ACC112 (cell line): ENCODE results near the gene CCNQ.

ENCODE experiments used
- H2AFZ ChIP-seq: fragments of 200-600 bp; sonication (generic); one replicate; pipeline ENCODE4 v1.6.0; 2017; ENCODE audit warnings: antibody characterized with exemption, low read length; ENCODE audit not compliant: unreplicated experiment
- H3K27ac ChIP-seq: fragments of 200-600 bp; sonication (generic); 2 replicates; pipeline ENCODE4 v1.5.1; 2014; ENCODE audit warnings: low read depth, mild to moderate bottlenecking, antibody characterized with exemption, low read length, moderate library complexity
- H3K27me3 ChIP-seq: fragments of 200-600 bp; sonication (generic); 2 replicates; pipeline ENCODE4 v1.6.1; 2014; ENCODE audit warnings: mild to moderate bottlenecking, antibody characterized with exemption, low read length, moderate library complexity, mixed read lengths; ENCODE audit not compliant: insufficient read depth
- H3K36me3 ChIP-seq: fragments of 200-600 bp; sonication (generic); 2 replicates; pipeline ENCODE4 v1.6.1; 2016; ENCODE audit warnings: mild to moderate bottlenecking, antibody characterized with exemption, low read length, moderate library complexity, mixed read lengths; ENCODE audit not compliant: insufficient read depth
- H3K4me1 ChIP-seq: fragments of 200-600 bp; sonication (generic); one replicate; pipeline ENCODE4 v1.6.1; 2016; ENCODE audit warnings: low read length, mixed read lengths; ENCODE audit not compliant: insufficient read depth, unreplicated experiment, control insufficient read depth
- H3K4me3 ChIP-seq: fragments of 200-600 bp; sonication (generic); 2 replicates; pipeline ENCODE4 v1.5.1; 2014; ENCODE audit warnings: mild to moderate bottlenecking, low read depth, low read length
- H3K79me2 ChIP-seq: fragments of 200-600 bp; sonication (generic); one replicate; pipeline ENCODE4 v1.6.0; 2016; ENCODE audit warnings: low read length; ENCODE audit not compliant: control insufficient read depth, unreplicated experiment, insufficient read depth

CCNQ gene

DNA sequence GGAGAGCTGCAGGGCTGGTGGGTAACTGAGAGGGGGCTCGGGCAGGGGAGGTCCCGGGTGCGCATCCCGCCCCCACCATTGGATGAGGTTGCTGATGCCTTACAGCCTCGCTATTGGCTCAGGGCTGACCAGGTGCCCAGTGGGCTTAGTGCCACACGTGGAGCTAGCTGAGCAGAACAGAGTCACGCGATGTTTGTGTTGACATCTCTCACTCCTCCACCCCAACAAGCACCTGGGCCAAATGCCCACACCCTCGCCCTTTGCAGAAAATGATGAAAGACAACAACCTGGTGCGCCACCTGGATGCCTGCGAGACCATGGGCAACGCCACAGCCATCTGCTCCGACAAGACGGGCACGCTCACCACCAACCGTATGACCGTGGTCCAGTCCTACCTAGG is 49.7 kb downstream of the CCNQ start:
- Histone ChIP-seq H3K4me1 (peaks cover 5% of the 10 kb centered on the region), H2AFZ (no peak overlapping the region), H3K27me3 (no peaks in the 10 kb centered on the region), H3K79me2 (no peaks in the 10 kb centered on the region), H3K27ac (no peak overlapping the region), H3K36me3 (no peaks in the 10 kb centered on the region), H3K4me3 (no peak overlapping the region)

DNA sequence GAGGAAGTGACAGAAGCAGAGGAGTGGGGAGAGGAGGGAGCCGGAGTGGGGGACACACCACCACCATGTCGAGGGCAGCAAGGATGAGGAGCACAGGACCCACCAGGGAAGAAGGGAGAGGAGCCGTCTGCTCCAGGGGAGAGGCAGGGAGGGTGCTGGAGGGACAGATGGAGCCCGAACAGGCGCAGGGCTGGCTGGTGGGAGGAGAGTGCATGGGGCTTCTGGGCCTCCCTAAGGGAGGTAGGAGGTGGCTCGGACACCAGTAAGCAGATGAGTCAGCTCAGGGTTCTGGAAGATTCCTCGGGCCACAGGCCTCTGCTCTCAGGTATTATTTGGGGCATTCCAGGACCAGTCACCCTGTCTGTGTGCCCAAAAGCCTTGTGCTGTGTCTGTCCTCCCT is 51.7 kb downstream of the CCNQ start:
- H3K4me1 ChIP-seq, result peaks cover 5% of the 10 kb centered on the region
- no peaks in the 10 kb centered on the region for H3K27me3 ChIP-seq
- no peak overlapping the region for H3K4me3 ChIP-seq
- H3K79me2 ChIP-seq, result no peaks in the 10 kb centered on the region
- H2AFZ ChIP-seq, result no peak overlapping the region
- H3K27ac ChIP-seq, result no peak overlapping the region
- no peaks in the 10 kb centered on the region for H3K36me3 ChIP-seq

DNA sequence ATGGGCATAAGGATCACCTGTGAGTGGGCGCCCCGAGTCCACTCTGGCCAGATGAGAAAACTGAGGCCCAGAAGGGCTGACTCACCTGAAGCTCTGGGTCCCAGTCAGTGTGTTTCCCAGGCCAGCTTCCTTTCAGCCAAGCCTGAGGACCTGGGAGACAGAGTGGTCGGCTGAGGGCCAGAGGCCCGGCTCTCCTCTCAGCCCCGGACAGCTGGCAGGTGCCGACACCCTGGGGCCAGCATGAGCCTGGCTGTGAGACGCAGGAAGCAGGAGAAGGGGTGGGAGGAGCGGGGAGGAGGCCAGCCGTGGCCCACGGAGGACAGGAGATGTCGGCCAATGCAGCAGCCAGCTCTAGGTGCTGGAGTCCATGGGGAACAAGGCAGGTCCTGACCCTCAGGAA is 52.6 kb downstream of the CCNQ start:
- Histone ChIP-seq H3K4me3 (no peak overlapping the region), H3K79me2 (no peaks in the 10 kb centered on the region), H3K36me3 (no peaks in the 10 kb centered on the region), H3K27ac (no peak overlapping the region), H3K27me3 (no peaks in the 10 kb centered on the region), H2AFZ (no peak overlapping the region), H3K4me1 (peaks cover 3% of the 10 kb centered on the region)

DNA sequence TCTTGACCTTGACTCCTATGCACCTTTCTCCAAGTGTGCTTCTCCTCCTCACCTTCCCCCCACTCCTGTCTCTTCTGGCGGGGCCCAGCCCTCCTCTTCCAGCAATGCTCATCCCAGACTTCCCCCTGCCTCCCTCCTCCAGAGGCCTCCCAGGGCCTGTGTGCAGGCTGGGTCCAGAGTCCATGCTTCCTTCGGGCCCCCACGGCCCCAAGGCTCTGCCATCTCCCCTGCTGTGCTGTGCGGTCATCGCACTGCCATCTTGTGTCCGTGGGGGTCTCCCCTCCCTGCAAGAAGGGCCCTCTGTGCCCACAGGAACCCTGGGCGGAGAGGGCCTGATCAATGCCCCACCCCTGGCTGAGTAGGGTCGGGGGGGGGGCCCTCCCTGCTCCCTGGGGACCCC is 54.2 kb downstream of the CCNQ start:
- Histone ChIP-seq H3K4me3 (no peak overlapping the region), H3K36me3 (no peaks in the 10 kb centered on the region), H2AFZ (no peak overlapping the region), H3K79me2 (no peaks in the 10 kb centered on the region), H3K4me1 (no peaks in the 10 kb centered on the region), H3K27me3 (no peaks in the 10 kb centered on the region), H3K27ac (no peak overlapping the region)

DNA sequence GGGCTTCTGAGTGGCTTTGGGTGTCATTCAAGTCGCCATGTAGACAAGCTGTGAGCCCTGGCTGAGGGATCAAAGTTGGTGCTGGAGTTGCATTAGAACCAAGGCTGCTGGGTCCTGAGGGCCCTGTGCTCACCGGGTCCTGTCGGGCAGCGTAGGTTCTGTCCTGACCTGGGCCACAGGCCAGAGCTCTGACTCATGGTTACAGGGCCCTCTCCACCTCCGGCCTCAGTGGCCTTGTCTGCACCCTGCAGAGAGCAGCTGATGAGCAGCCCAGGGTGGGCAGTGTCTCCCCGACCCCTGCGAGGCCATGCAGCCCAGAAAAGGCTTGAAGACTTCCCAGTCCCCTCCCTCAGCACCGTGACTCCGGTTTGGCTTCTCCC is 59.0 kb downstream of the CCNQ start:
- Histone ChIP-seq H3K79me2 (no peaks in the 10 kb centered on the region), H3K36me3 (no peaks in the 10 kb centered on the region), H3K4me3 (no peak overlapping the region), H3K27ac (no peak overlapping the region), H2AFZ (no peak overlapping the region), H3K4me1 (no peaks in the 10 kb centered on the region), H3K27me3 (no peaks in the 10 kb centered on the region)

DNA sequence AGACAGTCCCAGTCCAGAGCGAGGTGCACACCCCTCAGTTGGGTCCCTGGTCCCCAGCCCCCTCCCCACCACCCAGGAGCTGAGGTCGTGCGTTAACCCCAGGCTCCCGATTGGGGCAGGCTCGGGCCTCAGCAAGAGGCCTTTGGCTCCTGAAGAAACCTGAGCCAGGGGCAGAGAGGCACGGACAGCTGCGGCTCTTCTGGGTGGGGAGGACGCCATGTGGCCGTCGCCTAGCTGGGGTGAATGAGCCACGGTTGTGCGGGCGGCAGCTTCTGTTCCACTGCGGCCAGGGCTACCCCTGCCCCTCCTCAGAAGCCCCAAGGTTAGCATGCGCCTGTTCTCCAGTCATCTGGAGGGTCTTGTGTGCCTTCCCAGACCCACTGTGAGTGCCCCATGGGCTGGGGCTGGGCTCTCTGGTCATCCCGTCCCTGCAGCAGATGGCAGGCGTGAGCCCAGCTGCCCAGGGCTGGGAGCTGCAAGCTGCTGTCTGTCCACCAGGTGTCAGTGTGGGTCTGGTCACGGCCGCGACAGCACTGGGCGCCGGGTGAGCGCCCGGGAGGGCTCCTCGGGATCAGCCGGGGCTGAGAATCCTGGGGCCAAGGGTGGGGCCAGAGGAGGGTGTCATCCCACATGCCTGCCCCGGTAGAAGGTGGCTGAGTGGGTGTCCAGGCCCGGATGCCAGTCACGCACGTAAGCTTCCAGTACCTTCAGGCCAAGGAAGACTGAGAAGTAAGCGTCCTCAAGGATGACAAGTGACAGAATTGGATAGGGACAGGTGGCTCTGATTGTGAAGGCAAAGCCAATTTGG is 59.6 kb downstream of the CCNQ start:
- H3K36me3 ChIP-seq, result no peaks in the 10 kb centered on the region
- no peak overlapping the region for H3K4me3 ChIP-seq
- H2AFZ ChIP-seq, result no peak overlapping the region
- no peaks in the 10 kb centered on the region for H3K27me3 ChIP-seq
- H3K79me2 ChIP-seq, result no peaks in the 10 kb centered on the region
- H3K4me1 ChIP-seq, result no peaks in the 10 kb centered on the region
- H3K27ac ChIP-seq, result no peak overlapping the region

DNA sequence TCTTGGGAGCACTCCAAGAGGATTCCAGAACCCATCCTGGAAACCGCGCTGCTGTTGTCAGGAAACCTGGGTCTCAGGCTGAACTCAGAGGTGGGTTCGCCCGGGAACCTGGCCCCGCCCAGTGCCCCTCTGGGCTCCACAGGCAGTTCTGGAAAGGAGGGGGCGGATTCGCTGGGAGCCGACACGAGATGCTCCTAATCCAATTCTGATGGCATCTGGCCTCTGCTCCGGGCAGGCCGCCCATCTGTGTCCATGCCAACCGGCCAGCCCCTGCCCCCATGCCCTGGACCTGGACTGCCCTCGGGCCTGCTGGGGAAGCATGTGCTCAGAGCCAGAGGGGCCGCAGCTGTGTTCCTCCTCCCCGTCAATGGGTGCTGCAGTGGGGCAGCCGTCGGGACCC is 60.5 kb downstream of the CCNQ start:
- H3K4me1 ChIP-seq, result no peaks in the 10 kb centered on the region
- no peak overlapping the region for H2AFZ ChIP-seq
- no peak overlapping the region for H3K4me3 ChIP-seq
- no peaks in the 10 kb centered on the region for H3K27me3 ChIP-seq
- H3K79me2 ChIP-seq, result no peaks in the 10 kb centered on the region
- H3K27ac ChIP-seq, result no peak overlapping the region
- no peaks in the 10 kb centered on the region for H3K36me3 ChIP-seq
